PC-9 (cell line): ENCODE results near the gene NR6A1. TPM values are rescaled to one million over a fixed set of nuclear protein-coding genes. Genes with fewer than 3 reads are reported as not detected.

ENCODE experiments used
- BruUV-seq: library from RNA; stranded (reverse); fragments of 400-500 nt; replicated peaks from 2 replicates; lab custom pipeline; 2021; lab: Mats Ljungman, UMichigan
- CTCF ChIA-PET: fragments of 300-600 bp; sonication (Branson Sonifier 250); formaldehyde crosslinking; loops from one replicate; lab custom pipeline; 2022; ENCODE audit warnings: antibody characterized with exemption; lab: Charles Lee
- POLR2A ChIA-PET: fragments of 300-600 bp; sonication (Branson Sonifier 250); formaldehyde crosslinking; loops from one replicate; lab custom pipeline; 2022; ENCODE audit warnings: antibody characterized with exemption; ENCODE audit not compliant: unreplicated experiment; lab: Charles Lee
- DNase-seq, 2 experiments: peaks; one replicate each; pipeline versions ENCODE4 v3.0.0 to v3.0.0-alpha.2; 2015 to 2022; ENCODE audit warnings: mixed read lengths in 1 of 2
- H2AFZ ChIP-seq: fragments of 200-600 bp; sonication (generic); 2 replicates; pipeline ENCODE4 v1.8.1; 2017; ENCODE audit warnings: antibody characterized with exemption
- H3F3A ChIP-seq: fragments of 200-600 bp; sonication (generic); 2 replicates; pipeline ENCODE4 v1.8.1; 2017; ENCODE audit warnings: antibody characterized with exemption, mild to moderate bottlenecking, low read depth; ENCODE audit not compliant: insufficient read depth
- H3K27ac ChIP-seq: fragments of 200-600 bp; sonication (generic); 2 replicates; pipeline ENCODE4 v1.6.1; 2016; ENCODE audit warnings: mixed run types
- H3K27me3 ChIP-seq: fragments of 200-600 bp; sonication (generic); 2 replicates; pipeline ENCODE4 v1.6.1; 2016; ENCODE audit warnings: low read depth, mixed run types; ENCODE audit not compliant: insufficient read depth
- H3K36me3 ChIP-seq: fragments of 200-600 bp; sonication (generic); 2 replicates; pipeline ENCODE4 v1.6.1; 2016; ENCODE audit warnings: low read depth, mixed run types
- H3K4me1 ChIP-seq: fragments of 200-600 bp; sonication (generic); replicated peaks from 2 replicates; pipeline ENCODE4 v1.6.1; 2016; ENCODE audit warnings: mixed run types; ENCODE audit not compliant: insufficient read depth
- H3K4me2 ChIP-seq: fragments of 200-600 bp; sonication (generic); 2 replicates; pipeline ENCODE4 v1.6.1; 2017; ENCODE audit warnings: mixed run types
- H3K4me3 ChIP-seq: fragments of 200-600 bp; sonication (generic); 2 replicates; pipeline ENCODE4 v1.6.1; 2016; ENCODE audit warnings: mixed run types
- H3K79me2 ChIP-seq: fragments of 200-600 bp; sonication (generic); 2 replicates; pipeline ENCODE4 v1.6.1; 2017; ENCODE audit warnings: low read depth, mixed run types
- H3K9me2 ChIP-seq: fragments of 200-600 bp; sonication (generic); 2 replicates; pipeline ENCODE4 v1.8.1; 2017; ENCODE audit warnings: mild to moderate bottlenecking; ENCODE audit not compliant: insufficient read depth
- H3K9me3 ChIP-seq: fragments of 200-600 bp; sonication (generic); 2 replicates; pipeline ENCODE4 v1.8.1; 2016; ENCODE audit warnings: low read depth; ENCODE audit not compliant: insufficient read depth
- H4K20me1 ChIP-seq: fragments of 200-600 bp; sonication (generic); 2 replicates; pipeline ENCODE4 v1.8.1; 2017; ENCODE audit not compliant: insufficient read depth
- CTCF ChIP-seq: fragments of 200-600 bp; sonication (generic); conservative IDR thresholded peaks from 2 replicates; pipeline ENCODE4 v1.6.1; 2017; ENCODE audit warnings: mixed run types, antibody characterized with exemption, mild to moderate bottlenecking, moderate library complexity
- EZH2 ChIP-seq: fragments of 200-600 bp; sonication (generic); IDR thresholded peaks from 2 replicates; pipeline ENCODE4 v1.8.0; 2017; ENCODE audit warnings: antibody characterized with exemption, low read depth
- intact Hi-C: fragments of 100-400 bp; cut with micrococcal nuclease; formaldehyde crosslinking; loops from one replicate; pipeline ENCODE4 v1.10.0; 2022; ENCODE audit not compliant: unreplicated experiment
- total RNA-seq: library from RNA; stranded (reverse); gene quantifications from 2 replicates; pipeline ENCODE4 v1.2.3, GENCODE V29; 2021

Gene NR6A1
- total RNA-seq, 1 experiment from 2014 or later = 13.0 TPM

DNA sequence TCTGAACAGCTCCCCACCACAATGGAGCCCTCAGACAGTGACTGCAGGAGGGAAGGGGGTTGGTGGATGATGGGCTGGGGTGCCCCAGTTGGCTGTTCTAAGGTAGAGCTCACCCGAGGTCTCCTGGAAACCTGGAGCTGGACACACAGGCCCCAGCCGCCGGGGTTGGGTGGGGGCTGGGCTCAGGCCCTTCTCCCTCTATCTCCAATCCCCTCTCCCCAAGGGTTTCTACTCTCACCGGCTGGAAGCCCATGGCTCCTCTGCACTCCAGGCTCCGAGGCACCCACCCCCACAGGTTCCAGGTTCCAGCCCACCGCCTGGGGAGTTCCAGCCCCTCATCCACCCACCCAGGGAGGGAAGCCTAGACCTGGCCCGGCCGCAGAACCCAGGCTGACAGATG is 264.7 kb downstream of the NR6A1 start:
- Histone ChIP-seq H3K9me2 (no peaks in the 10 kb centered on the region), H3F3A (no peaks in the 10 kb centered on the region), H3K79me2 (no peaks in the 10 kb centered on the region), H3K36me3 (no peaks in the 10 kb centered on the region), H4K20me1 (no peaks in the 10 kb centered on the region), H3K4me3 (no peak overlapping the region), H3K4me2 (no peak overlapping the region), H3K27ac (no peak overlapping the region), H3K4me1 (no peaks in the 10 kb centered on the region), H2AFZ (no peak overlapping the region), H3K27me3 (no peaks in the 10 kb centered on the region), H3K9me3 (no peaks in the 10 kb centered on the region)
- TF ChIP-seq EZH2 (no peak), CTCF (no peak)
- no peak for DNase-seq
- ChIA-PET POLR2A (no interaction called here), CTCF (interaction anchor here (0.5 kb wide), 1 partner anchor 12 kb away, joined by 3 read pairs; no protein-coding TSS in a partner anchor)
- intact Hi-C loops = no loop called here
- BruUV-seq = no TSS peak

GRCh38 chr9:124505901-124506346 is 265.2 kb downstream of the NR6A1 start:
- H3K27me3 ChIP-seq = 0 out of 2 replicates have a peak, but pooled peaks cover 4% of the 10 kb centered on the region
- no peak overlapping the region for H3K27ac ChIP-seq
- H3K79me2 ChIP-seq = no peaks in the 10 kb centered on the region
- ChIA-PET POLR2A (no interaction called here), CTCF (interaction anchor here (0.7 kb wide), 1 partner anchor 263 kb away, joined by 8 read pairs; no protein-coding TSS in a partner anchor)
- no peak for TF ChIP-seq CTCF
- no peak for TF ChIP-seq EZH2
- intact Hi-C loops = no loop called here
- H3K4me3 ChIP-seq = no peak overlapping the region
- no peaks in the 10 kb centered on the region for H3F3A ChIP-seq
- no peaks in the 10 kb centered on the region for H4K20me1 ChIP-seq
- DNase-seq = no peak
- no peaks in the 10 kb centered on the region for H3K9me2 ChIP-seq
- H2AFZ ChIP-seq = no peak overlapping the region
- no TSS peak for BruUV-seq
- no peaks in the 10 kb centered on the region for H3K9me3 ChIP-seq
- H3K4me1 ChIP-seq = no peaks in the 10 kb centered on the region
- H3K4me2 ChIP-seq = no peak overlapping the region
- no peaks in the 10 kb centered on the region for H3K36me3 ChIP-seq

DNA sequence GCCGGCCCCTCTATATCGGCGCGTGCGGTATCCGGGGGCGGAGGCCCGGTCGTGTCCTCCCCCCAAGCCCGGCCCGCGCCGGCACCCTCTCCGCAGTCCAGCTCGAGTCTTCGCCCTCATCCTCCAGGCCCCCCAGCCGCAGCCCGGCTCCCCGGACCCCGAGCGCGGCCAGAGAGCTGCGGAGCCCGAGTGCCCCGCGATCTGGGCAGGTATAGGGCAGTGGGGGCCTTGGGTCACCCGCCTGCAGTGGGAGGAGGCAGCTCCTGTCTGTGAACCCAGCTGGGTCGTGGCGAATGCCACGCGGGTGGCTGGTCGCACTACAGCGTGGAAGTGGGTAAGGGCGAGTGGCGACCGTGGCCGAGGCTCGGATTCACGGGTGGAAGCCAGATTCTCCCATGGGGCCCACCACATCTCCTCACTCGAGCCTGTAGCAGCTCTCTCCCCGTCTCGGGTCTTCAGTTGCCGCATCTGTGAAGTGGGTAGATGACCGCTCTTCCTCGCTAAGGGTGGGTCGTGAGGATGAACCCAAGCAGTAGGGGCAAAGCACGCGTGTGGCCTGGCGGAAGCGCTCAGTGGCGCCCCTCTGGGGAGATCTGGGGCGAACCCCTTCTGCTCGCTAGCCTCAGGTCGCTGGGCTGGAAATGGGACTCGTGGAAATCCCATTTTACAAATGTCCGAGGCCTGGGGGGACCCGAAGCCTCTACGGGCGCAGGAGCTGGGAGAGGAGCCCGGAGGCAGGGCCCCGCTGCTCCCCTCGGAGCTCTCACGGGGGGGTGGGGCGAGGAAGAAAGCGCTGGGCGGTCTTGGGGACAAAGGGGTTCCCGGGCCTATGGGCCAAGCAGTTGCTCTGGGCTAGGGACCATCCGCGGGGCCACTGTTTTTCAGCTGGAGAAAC is 265.9 kb downstream of the NR6A1 start:
- H3F3A ChIP-seq = no peaks in the 10 kb centered on the region
- H3K4me3 ChIP-seq = no peak overlapping the region
- BruUV-seq = no TSS peak
- H3K4me1 ChIP-seq = no peaks in the 10 kb centered on the region
- no peak overlapping the region for H3K4me2 ChIP-seq
- CTCF ChIA-PET = interaction anchor here (0.7 kb wide), 1 partner anchor 264 kb away, joined by 8 read pairs; no protein-coding TSS in a partner anchor
- H2AFZ ChIP-seq = no peak overlapping the region
- H3K27ac ChIP-seq = no peak overlapping the region
- H3K9me3 ChIP-seq = no peaks in the 10 kb centered on the region
- no peak for DNase-seq
- TF ChIP-seq EZH2 (no peak), CTCF (no peak)
- H3K9me2 ChIP-seq = no peaks in the 10 kb centered on the region
- no peaks in the 10 kb centered on the region for H3K36me3 ChIP-seq
- POLR2A ChIA-PET = interaction anchor here (0.6 kb wide), 2 partner anchors 14 to 863 kb away, joined by 4 to 7 read pairs; no protein-coding TSS in a partner anchor
- H4K20me1 ChIP-seq = no peaks in the 10 kb centered on the region
- no peaks in the 10 kb centered on the region for H3K79me2 ChIP-seq
- H3K27me3 ChIP-seq = 0 out of 2 replicates have a peak, but pooled peaks cover 6% of the 10 kb centered on the region
- intact Hi-C loops = no loop called here
